NAMALWA (cell line): ENCODE measurements around the gene PCBD1.
"Not testable (repeated sequence)": the region's sequence is repeated elsewhere in the genome, so short reads cannot be mapped to it uniquely, and the experiment has no call there.

Experiments
- DNase-seq: peaks from one replicate; pipeline ENCODE4 v3.0.0-alpha.2; 2015; ENCODE audit warnings: low spot score

PCBD1 gene

DNA sequence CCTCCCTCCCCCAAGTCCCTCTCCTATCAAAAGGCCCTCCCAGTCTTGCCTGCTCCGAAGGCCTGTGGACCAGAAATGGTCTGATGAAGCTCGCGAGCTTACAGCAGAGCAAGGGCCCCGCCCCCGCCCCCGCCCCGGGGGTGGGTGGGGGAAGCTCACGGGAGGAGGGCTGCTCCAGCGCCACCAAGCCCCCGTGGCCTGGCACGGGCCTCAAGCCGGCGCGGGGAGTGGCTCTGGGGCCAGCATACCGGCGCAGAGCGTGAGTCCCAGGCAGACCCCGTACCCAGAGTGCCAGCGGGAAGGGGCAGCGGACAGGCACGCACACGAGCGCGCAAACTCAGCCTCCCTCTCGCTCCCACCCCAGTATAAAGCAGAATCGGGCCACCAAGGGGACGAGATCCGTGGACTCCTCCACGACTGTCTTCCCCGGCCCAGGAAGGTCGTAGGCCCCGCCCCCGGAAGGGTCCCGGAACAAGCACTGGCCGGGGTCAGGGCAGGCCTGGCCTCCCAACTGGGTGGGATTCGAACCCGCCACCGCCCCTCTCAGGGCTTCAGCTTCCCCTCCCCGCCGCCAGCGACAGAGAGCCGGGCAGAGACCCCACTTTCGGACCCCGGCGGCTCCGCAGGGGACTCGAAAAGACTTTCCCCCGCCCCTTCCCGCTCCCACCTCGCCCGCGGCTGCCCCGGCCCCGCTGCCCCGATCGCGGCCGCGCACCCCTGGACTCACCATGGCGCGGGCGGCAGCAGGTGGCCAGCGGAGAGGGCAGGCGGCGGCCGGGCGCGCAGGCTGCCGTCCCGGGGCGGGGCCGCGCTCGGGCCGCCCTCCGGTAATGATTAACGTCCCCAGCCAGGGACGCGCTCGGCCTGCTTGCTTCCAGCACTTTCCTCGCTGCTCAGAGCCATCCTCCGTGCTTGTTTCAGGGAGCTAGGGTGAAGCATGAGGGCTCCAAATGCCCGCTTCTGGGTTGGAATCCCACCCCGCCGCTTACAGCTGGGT is at the start of gene PCBD1:
PCBD1 (minus strand) TSS at position 762 of the 997 bp plus-strand sequence; CDS start at position 730, 32 bp downstream.
- peak; percentile 4 for DNase-seq

DNA sequence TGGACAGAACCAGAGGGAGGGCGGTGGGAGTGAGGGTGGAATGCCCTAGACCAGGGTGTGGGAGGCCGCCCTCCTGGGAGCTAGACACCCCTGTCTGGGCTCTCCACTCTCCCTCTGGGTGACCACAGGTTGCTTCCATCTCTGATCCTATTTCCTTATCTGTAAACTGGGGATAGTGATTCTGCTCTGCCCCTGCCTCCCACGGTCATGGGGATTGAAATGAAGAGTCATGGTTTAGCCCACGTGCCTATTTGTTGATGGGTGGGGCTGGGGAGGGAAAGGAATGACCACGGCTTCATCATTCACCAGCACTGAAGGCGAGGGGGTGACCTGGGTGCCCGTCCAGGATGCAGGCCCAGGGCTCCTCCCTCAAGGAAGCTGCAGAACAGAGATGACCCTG is 49.3 kb upstream of the PCBD1 start:
- DNase-seq = no peak

DNA sequence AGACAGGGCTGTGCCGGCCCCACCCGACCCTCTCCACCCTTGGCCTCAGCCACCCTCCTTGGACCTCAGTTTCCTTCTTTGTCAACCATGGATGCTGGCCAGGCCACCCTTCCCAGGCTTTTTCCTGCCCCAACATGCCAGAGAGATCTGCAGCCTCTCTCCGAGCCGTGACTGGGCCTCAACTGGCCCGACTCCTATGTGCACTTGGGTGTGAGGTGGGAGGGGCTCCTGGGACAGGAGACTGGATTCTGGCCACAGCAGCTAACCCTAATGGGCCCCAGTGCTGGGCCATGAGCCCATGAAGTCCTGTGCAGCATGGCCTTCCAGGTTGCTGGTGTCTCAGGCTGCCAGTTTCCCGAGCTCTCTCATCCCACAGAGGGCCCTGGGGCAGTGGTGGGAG is 47.7 kb upstream of the PCBD1 start:
- no peak for DNase-seq

DNA sequence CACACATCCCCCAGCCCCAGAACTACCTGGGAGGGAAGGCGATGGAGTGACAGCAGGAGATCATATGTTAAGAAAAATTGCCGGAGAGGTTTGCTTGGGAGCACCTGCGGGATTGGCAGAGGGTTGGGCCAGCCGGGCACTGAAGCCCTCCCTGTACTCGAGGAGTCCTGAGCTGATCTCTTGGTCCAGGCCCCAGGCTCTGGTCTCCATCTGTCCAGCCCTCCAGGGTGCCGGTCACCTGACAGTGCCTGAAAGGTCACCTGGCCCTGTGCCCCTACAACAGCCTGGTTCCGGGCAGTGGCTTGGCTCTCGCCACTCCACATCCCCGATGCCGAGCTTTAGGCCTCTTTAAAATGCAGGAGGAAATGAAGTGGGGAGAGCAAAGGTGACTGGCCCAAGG is 47.3 kb upstream of the PCBD1 start:
- no peak for DNase-seq

DNA sequence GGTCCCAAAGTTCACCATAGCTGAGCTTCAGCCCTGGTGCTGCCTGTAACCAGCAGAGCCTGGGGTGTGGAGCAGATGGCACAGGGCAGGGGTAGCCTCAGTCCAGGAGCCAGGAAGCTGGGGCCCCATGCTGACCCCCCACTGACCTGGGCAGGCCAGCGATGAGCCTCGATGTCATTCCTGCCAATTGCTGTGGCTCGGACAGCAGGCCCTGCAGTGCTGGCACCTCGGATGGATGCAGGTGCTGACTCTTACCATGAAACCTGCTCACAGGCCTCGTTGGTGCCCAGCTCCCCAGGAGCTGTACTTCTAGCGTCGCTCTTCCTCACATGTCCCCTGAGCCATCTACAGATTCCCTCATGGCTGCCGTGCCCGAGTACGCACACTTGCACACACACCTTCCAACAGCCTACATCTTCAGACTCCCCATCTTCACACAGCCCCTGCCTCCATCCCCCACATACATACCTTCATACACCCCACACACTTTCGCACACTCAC is 46.8 kb upstream of the PCBD1 start:
- DNase-seq = no peak

DNA sequence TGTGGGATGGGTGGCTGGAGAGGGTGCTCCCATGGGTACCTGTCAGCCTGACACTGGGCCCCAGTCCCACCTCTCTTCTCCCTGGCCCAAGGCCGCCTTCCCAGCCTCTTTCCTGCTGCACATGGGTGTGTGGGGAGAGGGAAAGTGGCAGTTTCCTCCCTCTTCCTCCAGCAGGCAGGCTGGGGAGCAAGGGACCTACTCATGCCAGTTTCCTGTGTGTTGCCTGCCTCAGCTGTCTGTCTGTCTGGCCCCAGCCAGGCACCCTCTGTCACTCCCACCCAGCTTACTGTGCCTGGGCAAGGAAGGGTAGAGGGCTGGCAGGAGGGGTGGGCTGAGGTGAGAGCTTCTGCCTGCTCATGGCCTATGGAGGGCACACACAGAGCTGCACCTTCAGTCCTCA is 46.3 kb upstream of the PCBD1 start:
- DNase-seq = no peak

DNA sequence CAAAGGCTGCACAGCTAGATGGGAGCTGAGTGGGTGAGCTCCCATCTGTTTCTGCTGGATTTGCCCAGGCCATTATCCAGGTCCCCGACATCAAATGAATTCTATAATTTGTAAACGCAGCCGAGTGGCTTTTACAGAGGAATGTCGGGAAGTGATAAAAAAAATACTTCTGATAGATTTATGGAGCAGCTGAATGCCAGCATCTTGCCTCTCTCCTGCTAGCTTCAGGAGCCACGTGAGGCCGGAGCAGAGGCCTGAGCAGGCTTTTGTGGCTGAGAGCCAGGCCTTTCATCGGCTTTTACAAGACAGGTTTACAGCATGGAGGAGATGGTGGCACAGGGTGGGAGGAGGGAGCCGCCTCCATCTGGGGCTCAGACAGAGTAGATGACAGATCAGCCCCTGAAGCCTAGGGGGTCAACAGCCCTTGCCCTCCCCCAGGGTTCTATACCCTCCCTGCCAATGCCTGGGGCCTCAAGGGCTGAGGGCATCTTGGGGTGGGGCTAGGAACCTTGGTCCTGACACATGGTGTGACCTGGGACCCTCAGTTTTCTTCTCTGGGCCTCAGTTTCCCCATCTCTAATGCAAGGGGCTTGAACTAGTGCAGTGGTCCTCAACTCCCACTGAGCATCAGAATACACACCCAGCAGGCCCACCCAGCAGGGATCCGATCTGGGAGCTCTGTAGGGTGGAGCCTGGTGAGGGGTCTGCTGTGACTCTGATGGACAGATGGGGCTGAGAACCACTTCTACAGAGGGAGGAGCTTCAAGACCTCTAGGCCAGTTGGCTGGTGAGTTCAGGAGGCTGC is 44.2 kb upstream of the PCBD1 start:
- no peak for DNase-seq

DNA sequence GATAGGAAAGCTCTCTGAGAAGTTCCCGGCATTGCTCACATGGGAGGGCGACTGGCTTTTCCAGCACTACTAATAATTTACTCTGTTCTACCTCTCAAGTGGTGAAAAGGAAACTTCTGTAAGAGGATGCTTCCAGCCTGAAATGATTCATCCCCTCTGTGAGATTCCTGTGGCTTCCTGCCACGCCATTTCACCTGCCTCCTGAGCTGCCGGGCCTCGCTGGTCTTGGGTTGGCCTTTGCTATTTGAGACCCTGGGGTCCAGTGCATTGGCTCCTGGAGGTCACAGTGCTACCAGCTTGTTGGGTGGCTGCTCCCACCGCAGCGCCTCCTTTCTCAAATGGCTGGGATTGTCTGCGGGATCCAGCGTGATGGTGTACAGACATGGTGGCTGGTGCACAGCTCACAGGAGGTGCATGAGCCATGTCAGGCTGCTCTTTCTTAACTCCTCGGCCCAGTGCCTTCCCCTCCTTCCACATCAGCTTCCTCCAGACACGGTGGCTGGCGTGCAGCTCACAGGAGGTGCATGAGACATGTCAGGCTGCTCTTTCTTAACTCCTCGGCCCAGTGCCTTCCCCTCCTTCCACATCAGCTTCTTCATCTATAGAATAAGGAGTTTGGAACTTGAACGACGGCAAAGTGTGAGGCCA is 42.9 kb upstream of the PCBD1 start:
- no peak for DNase-seq

DNA sequence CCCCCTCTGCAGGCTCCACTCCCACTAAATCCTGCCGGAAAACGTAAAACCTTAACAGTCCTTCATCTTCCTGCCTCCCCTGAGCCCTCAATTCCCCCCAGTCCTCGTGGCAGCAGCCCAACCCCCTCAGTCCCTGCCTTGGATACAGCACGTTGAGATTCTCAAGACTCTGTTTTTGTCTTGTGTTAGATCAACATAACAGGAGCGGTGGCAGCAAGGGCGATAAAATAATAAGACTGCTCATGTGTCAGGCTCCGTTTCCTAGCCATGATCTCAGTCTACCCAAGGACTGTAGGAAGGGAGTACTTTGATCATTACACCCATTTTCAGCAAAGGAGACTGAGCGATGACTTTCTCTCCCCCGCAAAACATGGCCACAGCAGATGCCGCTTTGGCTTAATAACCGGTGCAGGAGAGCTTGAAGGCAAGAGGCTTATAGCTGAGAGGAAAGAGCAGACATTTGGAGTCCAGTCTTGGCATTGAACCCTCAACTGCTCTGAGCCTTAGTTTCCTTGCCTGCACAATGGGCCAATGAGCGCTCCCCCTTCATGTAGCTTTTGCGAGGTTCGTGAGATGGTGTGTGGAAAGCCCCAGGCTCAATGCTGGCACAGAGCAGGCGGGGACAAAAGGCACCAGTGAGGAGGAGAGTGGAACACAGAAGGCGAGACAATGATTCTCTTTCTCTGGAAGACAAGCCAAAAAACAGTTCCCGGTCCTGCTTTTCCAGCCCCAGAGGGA is 42.1 kb upstream of the PCBD1 start:
- DNase-seq = no peak

DNA sequence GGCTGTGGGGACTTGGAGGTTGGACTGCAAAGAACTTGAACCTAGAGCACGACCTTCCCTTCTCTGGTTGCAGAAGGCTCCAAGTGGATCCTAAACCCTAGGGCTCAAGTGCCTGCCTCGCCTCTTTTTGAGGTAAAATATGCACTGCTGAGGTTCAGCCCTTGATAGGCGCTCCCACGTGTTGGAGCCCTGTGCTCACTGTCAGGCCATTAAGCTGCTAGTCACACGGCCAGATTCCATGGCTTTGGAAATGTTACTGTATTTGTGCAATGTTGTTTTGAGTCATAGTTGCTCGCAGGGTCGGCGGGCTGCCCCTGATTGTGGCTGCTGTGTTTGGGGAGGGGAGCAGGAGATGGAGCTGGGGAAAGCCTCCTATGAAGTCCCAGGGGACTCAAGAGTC is 39.8 kb upstream of the PCBD1 start:
- DNase-seq = no peak

DNA sequence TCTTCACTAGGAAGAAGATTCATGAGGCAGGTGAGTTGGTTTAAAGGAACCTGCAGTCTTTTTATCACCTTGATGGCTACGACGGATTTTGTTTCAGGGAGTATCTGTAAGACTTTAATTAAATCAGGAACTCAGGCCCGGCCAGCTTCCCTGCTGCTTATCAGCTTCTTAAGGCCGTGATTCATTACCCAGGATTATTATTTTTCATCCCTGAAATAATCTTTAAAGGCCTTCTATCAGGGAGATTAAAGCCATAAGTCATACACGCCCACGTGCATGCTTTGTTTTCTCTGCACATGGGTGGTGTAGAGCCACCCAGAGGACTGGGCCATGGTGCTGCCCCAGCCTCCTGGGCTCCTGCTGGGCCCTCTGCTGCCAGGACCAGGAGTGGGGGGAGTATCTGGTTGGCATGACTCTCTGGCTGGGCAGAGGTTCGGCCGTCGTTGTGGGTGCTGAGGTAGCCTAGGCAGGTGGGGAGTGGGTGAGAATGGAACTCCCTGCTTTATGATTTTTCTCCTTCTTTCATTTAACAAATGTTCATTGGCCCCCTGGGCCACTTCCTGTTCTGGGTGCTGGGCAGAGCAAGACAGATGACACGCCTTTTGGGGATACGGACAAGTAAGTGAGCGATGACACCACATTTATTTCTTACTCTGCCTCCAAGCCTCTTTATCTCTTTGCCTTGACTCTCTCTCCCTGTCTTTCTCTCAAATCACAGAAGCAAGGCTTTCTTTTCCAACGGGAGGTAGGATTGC is 39.0 kb upstream of the PCBD1 start:
- no peak for DNase-seq

DNA sequence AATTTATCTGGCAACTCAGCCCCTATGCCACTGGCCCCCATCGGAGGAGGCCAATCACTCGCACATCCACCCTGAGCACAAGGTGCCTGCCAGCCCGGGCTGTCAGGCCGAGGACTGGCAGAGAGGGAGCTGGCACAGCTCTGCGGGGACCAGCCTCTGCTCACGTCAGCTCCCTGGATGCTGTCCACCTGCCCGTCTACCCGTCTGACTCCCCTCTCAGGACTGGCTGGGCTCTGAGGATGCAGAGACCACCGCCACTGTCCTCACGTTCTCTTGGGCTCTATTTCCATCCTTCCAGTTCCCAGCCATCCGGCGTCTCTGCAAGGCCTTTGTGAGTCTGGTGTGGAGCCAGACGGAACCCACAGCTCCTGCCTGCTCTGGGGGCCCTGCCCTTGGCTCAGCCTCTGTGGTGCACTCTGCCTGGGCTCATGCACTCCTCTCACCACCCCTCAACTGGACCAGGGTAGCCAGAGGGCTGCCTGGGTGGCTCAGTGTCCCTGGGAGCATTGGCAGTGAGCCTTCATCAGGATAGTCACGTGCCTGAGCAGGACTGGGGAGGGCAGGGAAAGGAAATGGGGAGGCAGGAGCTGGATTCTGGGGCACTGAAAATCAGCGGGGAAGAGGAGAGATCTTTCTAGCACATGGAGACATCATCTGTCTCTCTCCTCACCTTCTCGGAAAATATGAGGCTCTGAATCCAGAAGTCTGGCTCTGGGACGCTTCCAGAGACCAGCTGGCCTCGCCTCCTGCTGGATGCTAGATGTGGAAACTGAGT is 38.0 kb upstream of the PCBD1 start:
- DNase-seq = no peak

DNA sequence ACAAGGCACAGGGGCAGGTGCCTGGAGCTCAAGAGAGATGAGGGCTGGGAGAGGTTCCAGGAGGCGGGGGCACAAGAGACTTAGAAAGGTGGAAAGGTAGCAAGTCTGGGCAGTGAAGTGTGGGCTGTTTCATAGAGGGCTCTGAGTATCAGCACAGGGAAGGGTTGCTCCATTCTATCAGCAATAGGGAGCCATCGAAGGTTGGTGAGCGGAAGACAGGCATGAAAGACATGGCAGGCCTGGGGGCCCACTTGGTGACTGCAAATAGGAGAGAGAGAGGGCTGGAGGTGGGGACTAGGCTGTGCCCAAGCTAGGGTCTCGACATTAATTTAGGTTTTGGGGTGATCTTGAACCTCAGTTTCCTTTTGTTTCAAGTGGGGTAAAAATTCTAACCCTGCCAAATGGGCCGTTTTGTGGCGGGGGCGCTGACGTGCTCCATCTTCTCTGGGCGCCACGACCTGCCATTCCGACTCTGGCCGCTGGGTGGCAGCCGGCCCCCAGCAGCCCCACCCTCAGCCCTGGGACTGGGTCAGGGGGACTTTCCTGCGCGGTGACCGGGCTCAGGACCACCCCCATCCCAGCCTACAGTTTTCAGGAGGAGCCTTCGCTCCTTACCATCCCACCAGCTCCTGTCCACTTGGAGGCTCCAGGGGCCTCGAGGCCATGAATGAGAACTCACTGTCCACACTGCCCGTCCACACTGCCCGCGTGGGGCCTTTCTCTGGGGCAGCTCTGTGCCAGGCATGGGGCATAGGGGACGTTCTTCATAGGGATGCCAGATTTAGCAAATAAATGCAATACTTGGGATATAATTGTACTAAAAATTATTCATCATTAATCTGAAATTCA is 37.2 kb upstream of the PCBD1 start:
- peak; percentile 33 for DNase-seq

DNA sequence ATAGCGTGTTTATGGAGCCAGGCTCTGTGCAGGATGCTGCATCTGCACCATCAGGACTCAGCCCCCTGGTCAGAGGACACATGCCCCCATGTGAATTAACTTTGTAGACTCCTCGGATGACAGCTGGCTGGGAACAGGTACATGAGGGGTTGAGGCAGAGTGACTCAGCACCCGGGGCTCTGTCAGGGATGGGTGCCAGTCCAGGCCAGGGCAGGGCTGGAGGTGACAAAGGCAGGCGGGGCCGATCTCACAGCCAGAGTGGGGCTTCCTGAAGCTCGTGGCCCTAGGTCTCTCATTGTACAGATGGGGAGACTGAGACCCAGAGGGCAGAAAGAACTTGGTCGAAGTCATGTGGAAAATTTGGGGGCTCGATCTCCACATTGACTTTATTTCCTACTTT is 35.3 kb upstream of the PCBD1 start:
- no peak for DNase-seq

DNA sequence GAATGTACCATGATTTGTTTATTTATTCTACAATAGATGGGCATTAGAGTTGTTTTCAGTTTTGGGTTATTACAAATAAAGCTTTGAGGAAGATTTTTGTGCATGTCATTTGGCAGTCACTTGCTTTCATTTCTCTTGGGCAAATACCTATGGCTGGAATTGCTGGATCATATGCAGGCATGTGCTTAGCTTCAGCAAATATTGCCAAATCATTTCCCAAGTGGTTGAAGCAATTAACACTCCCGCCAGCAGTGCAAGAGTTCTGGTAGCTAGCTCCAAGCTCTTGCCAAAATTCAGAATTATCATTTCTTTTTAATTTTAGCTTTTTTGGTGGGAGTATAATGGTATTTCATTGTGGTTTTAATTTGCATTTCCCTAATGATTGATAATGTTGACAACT is 32.9 kb upstream of the PCBD1 start:
- no peak for DNase-seq

DNA sequence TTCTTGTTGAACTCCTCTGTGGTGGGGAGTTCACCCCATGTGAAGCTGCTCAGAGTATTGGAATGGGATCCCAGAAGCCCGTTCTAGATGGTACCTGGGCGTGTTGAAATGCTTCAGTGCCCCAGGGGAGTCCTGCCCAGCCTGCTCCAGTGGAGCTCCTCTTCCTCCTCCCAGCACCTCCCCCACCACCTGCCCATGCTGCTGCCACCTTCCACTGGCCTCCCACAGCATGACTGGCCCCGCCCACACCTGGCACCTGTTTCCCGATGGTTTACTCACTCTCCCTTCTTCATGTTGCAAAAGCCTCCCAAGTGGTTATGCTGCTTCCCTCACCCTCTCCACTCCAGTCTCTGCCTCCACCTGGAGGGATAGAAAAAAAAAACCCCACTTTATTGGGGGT is 32.2 kb upstream of the PCBD1 start:
- DNase-seq = no peak

DNA sequence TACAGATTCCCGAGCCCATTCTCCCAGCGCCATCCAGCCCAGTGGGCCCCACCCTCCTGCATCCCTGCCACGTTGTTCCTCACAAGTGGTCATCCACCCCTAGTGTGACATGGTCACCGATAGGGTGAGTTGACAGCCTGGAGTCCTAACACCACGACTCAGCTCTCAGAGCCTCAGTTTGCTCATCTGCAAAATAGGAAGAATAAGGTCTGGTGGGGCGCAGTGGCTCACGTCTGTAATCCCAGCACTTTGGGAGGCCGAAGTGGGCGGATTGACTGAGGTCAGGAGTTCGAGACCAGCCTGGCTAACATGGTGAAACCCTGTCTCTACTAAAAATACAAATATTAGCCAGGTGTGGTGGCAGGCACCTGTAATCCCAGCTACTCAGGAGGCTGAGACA is 31.5 kb upstream of the PCBD1 start:
- not testable (repeated sequence) for DNase-seq

DNA sequence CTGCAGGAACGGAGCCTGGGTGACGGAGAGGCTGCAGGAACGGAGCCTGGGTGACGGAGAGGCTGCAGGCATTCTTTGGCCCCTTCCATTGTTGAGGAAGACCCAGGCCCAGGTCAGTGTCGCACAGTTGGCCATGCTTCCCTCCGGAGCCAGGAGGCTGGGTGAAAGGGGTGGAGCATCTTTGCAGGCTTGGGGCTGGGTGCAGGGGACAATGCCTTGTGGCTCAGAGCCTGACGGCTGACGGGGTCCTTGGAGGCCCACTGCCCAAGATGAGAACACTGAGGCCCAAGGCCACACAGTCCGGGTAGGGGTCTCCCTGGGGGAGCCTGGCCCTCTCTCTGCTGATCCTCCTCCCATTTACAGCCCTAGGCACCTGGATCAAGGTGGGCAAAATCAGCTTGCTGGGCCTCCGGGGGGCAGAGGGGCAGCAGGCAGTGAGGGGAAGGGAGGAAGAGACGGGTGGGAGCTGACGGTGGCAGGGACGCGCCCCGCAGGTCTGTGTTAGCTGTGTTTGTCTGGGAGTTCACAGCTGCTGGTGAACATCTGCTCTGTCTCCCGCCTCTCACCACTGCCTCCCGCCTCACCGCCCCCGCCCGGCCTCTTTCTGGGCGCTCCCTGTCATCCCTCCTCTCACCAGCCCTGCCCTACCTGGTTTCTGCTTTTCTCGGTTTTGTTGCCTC is 30.6 kb upstream of the PCBD1 start:
- peak; percentile 3 for DNase-seq

DNA sequence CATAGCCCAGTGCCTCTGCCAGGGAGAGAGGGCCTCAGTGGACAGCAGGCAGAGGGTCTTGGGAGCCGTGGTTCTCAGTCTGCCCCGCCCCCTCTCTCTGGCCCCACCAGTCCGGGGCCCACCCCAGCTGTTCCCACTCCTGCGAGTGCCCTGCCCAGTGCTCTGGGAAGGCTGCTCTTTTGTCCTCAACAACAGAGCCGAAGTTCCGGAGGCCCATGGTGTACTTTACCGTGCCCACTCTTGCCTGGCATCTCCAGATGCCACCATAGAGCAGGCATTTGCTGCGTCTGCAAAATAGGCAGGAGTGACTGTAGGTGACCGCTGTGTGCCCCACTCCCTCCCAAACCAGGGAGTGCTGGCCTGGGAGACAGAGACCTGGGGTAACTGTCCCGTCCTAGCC is 29.3 kb upstream of the PCBD1 start:
- DNase-seq = no peak
